MM.1S (cell line): ENCODE data around the gene C5orf15.

ENCODE experiments used
- CTCF ChIP-seq: fragments of 300-600 bp; sonication (generic); IDR thresholded peaks from 2 replicates; pipeline ENCODE4 v1.5.1; 2016; ENCODE audit warnings: antibody characterized with exemption, low read length, mixed read lengths
- EZH2 ChIP-seq: fragments of 300-600 bp; sonication (generic); optimal IDR thresholded peaks from 2 replicates; pipeline ENCODE3; 2017; ENCODE audit warnings: low read depth, mild to moderate bottlenecking, antibody characterized with exemption, low read length, mixed read lengths
- EZH2phosphoT487 ChIP-seq: fragments of 300-600 bp; sonication (generic); IDR thresholded peaks from 2 replicates; pipeline ENCODE4 v1.6.1; 2018; ENCODE audit warnings: antibody characterized with exemption, low read length

GRCh38 chr5:133947431-133947841, 21.0 kb downstream of the C5orf15 start:
- TF ChIP-seq CTCF (no peak), EZH2phosphoT487 (no peak), EZH2 (no peak)
